Measurements from ENCODE around the gene DEXI. TPM values are rescaled to one million over a fixed set of nuclear protein-coding genes. Genes with fewer than 3 reads are reported as not detected.

DEXI gene
- total and polyA plus RNA-seq, 2 of the 13 experiments (the other 11 are each of a cell fraction or from before 2014, with no cell fraction given): 51.5 to 70.4 TPM

- TF ChIP-seq ZNF7 (CRISPR knock-in tag; IDR thresholded peaks at IDR 0.05) (no peak), ZNF335 (CRISPR knock-in tag; IDR thresholded peaks at IDR 0.05) (peak; percentile 50; the same call in 1 of the 2 replicates), NR0B2 (CRISPR knock-in tag; IDR thresholded peaks at IDR 0.05) (no peak), ZMYM2 (CRISPR knock-in tag; IDR thresholded peaks at IDR 0.05) (no peak), MAFG (CRISPR knock-in tag; IDR thresholded peaks at IDR 0.05) (no peak), ZNF615 (CRISPR knock-in tag; IDR thresholded peaks at IDR 0.05; ENCODE audit: borderline replicate concordance) (no peak), ZBED4 (CRISPR knock-in tag; IDR thresholded peaks at IDR 0.05; ENCODE audit: borderline replicate concordance) (peak; percentile 54; the same call in 1 of the 2 replicates), ZNF407 (CRISPR knock-in tag; IDR thresholded peaks at IDR 0.05; ENCODE audit: not compliant biosample characterization) (no peak), IRF2 (CRISPR knock-in tag; IDR thresholded peaks at IDR 0.05) (peak; percentile 54; the same call in 1 of the 2 replicates), ZKSCAN8 (CRISPR knock-in tag; IDR thresholded peaks at IDR 0.05; ENCODE audit: borderline replicate concordance) (no peak), ZNF563 (CRISPR knock-in tag; IDR thresholded peaks at IDR 0.05) (no peak; the same call in 1 of the 2 replicates), IKZF4 (CRISPR knock-in tag; IDR thresholded peaks at IDR 0.05; ENCODE audit: borderline replicate concordance, low read depth, not compliant biosample characterization) (no peak), ZC3H13 (CRISPR knock-in tag; IDR thresholded peaks at IDR 0.05) (no peak), ELK4 (CRISPR knock-in tag; IDR thresholded peaks at IDR 0.05; ENCODE audit: borderline replicate concordance) (no peak)
These were observed 22.0 kb upstream of the DEXI start (continued) for GRCh38 chr16:10964039-10964890.
